Adrenal gland (tissue), 12 donors: Measurements from ENCODE around the gene PERCC1. TPM values are rescaled to one million over a fixed set of nuclear protein-coding genes. Genes with fewer than 3 reads are reported as not detected.

Source experiments
- DNase-seq, 7 donors: peaks; one replicate each; pipeline ENCODE4 v3.0.0-alpha.2; 2019 to 2020
- H3K27ac ChIP-seq, 5 donors: fragments of 200-600 bp; sonication (generic) in 4 of 5; 1 replicate in 3 of 5; 2 replicates in 2 of 5; pipeline versions ENCODE4 v1.5.1 to v1.8.0; 2016 to 2020; ENCODE audit warnings: mild to moderate bottlenecking in 1 of 5
- H3K27me3 ChIP-seq: fragments of 200-600 bp; 2 replicates; pipeline ENCODE4 v1.8.0; 2021
- H3K36me3 ChIP-seq, 2 donors: fragments of 200-600 bp; replicated peaks in 1 of 2; 1 replicate in 1 of 2; 2 replicates in 1 of 2; pipeline versions ENCODE4 v1.5.1 to v1.8.0; 2018 to 2022
- H3K4me1 ChIP-seq, 2 donors: fragments of 200-600 bp; replicated peaks in 1 of 2; 1 replicate in 1 of 2; 2 replicates in 1 of 2; pipeline versions ENCODE4 v1.5.1 to v1.8.0; 2018 to 2021
- H3K4me3 ChIP-seq, 4 donors: fragments of 200-600 bp; sonication (generic) in 3 of 4; one replicate each; pipeline ENCODE4 v1.5.1; 2016 to 2018
- H3K9me3 ChIP-seq, 3 donors: fragments of 200-600 bp; sonication (generic) in 1 of 3; replicated peaks in 1 of 3; 1 replicate in 2 of 3; 2 replicates in 1 of 3; pipeline versions ENCODE4 v1.5.1 to v1.8.0; 2016 to 2021
- CTCF ChIP-seq, 6 experiments: fragments of 450-650 bp in 4 of 6; fragments of 200-600 bp in 2 of 6; sonication (generic) in 1 of 6; IDR thresholded peaks; 1 replicate in 5 of 6; 2 replicates in 1 of 6; pipeline versions ENCODE4 v1.5.1 to v1.8.0; 2016 to 2021; ENCODE audit warnings: antibody characterized with exemption in 6 of 6, mild to moderate bottlenecking in 2 of 6, moderate library complexity in 1 of 6
- POLR2A ChIP-seq, 2 donors: fragments of 450-650 bp; IDR thresholded peaks; one replicate each; pipeline ENCODE4 v1.6.1; 2017; ENCODE audit warnings: antibody characterized with exemption in 2 of 2, mild to moderate bottlenecking in 2 of 2, moderate library complexity in 1 of 2
- WGBS, 4 donors: extraction: QIAGEN DNeasy Blood & Tissue Kit in 2 of 4; methylation state at CpG; one replicate each; pipeline versions ENCODE4 v1.1.5 to v1.1.7; 2013 to 2017; 5-methylcytosine and 5-hydroxymethylcytosine counted together
- intact Hi-C, 2 donors: fragments of 100-400 bp; cut with DNase I; formaldehyde crosslinking; loops; one replicate each; pipeline versions ENCODE4 v1.14.1 to v1.15.0; 2022 to 2023
- polyA plus RNA-seq, 3 donors: library from polyadenylated mRNA; stranded (reverse); fragments of 200-250 nt in 2 of 3; fragments of 350-450 nt in 1 of 3; fragmentation: Illumina TruSeq in 1 of 3; extraction: RNeasy Lipid Tissue Mini Kit (QIAGEN cat#74804) in 1 of 3; gene quantifications; one replicate each; pipeline ENCODE4 v1.2.3, GENCODE V29; 2013 to 2014
- total RNA-seq, 9 donors: library from RNA; depleted of rRNA in 4 of 9; stranded (reverse); fragments of >200 nt in 4 of 9; fragments of 120-200 nt in 1 of 9; fragmentation: NEBNext Ultra II Directional in 1 of 9; extraction: Animal tissue kit (Norgen Biotek cat#: 25700) in 1 of 9; gene quantifications; one replicate each; pipeline versions ENCODE4 v1.1.0 to v1.2.4, GENCODE V29; 2013 to 2023
- donor health status: healthy with polysubstance abuse.
- donor health status: Bipolar disorder and iron deficiency.
- donor health status: DM: yes; HTN: yes; CAD: no.
- donor health status: DM: no; HTN: no; CAD: no.
- donor health status: DM: no; HTN: no; CAD: no.
- donor health status: DM: yes; HTN: yes; CAD: no.

Gene PERCC1
- total and polyA plus RNA-seq, 12 donors: 0.69 TPM; not detected in 11

- 94 to 95% (median 95%) methylated on average over 8 to 21 of the region's 21 CpGs for WGBS, 4 donors
- intact Hi-C loops: no loop called here
- H3K27ac ChIP-seq: no peak overlapping the region
- no peaks in the 10 kb centered on the region for H3K27me3 ChIP-seq
- no peaks in the 10 kb centered on the region for H3K4me1 ChIP-seq
- no peaks in the 10 kb centered on the region for H3K9me3 ChIP-seq
- DNase-seq: no peak
- TF ChIP-seq CTCF (IDR thresholded peaks at IDR 0.05) (no peak), POLR2A (IDR thresholded peaks at IDR 0.05) (no peak)
- no peak overlapping the region for H3K4me3 ChIP-seq
- peaks cover 0 to 66% of the 10 kb centered on the region in 2 donors for H3K36me3 ChIP-seq
Measured at GRCh38 chr16:1393613-1394176, 37.2 kb upstream of the PERCC1 start.

GRCh38 chr16:1394367-1394951, 36.4 kb upstream of the PERCC1 start:
- WGBS, 4 donors: 91 to 95% (median 92%) methylated on average over 9 to 19 of the region's 19 CpGs
- intact Hi-C loops: no loop called here
- Histone ChIP-seq H3K27me3 (no peaks in the 10 kb centered on the region), H3K27ac (no peak overlapping the region), H3K4me1 (no peaks in the 10 kb centered on the region), H3K4me3 (no peak overlapping the region), H3K9me3 (no peaks in the 10 kb centered on the region), H3K36me3 (peaks cover 0 to 72% of the 10 kb centered on the region in 2 donors)
- TF ChIP-seq POLR2A (IDR thresholded peaks at IDR 0.05) (no peak), CTCF (IDR thresholded peaks at IDR 0.05) (no peak)
- DNase-seq: no peak

- H3K4me3 ChIP-seq: no peak overlapping the region
- DNase-seq: no peak
- no peaks in the 10 kb centered on the region for H3K27me3 ChIP-seq
- TF ChIP-seq CTCF (IDR thresholded peaks at IDR 0.05) (no peak), POLR2A (IDR thresholded peaks at IDR 0.05) (no peak)
- no peaks in the 10 kb centered on the region for H3K9me3 ChIP-seq
- H3K4me1 ChIP-seq: no peaks in the 10 kb centered on the region
- 92 to 94% (median 93%) methylated on average over 10 to 22 of the region's 22 CpGs for WGBS, 4 donors
- peaks cover 0 to 67% of the 10 kb centered on the region in 2 donors for H3K36me3 ChIP-seq
- intact Hi-C loops: no loop called here
- H3K27ac ChIP-seq: no peak overlapping the region
Measured at GRCh38 chr16:1395444-1396031, 35.3 kb upstream of the PERCC1 start.

GRCh38 chr16:1397779-1398178, 33.1 kb upstream of the PERCC1 start:
- H3K4me1 ChIP-seq: no peaks in the 10 kb centered on the region
- H3K36me3 ChIP-seq: peaks cover 0 to 66% of the 10 kb centered on the region in 2 donors
- WGBS, 4 donors: 92 to 98% (median 93%) methylated on average over 13 to 19 of the region's 21 CpGs
- H3K4me3 ChIP-seq: no peak overlapping the region
- TF ChIP-seq POLR2A (IDR thresholded peaks at IDR 0.05) (no peak), CTCF (IDR thresholded peaks at IDR 0.05) (no peak)
- no peaks in the 10 kb centered on the region for H3K9me3 ChIP-seq
- no peak for DNase-seq
- no peaks in the 10 kb centered on the region for H3K27me3 ChIP-seq
- no peak overlapping the region for H3K27ac ChIP-seq
- intact Hi-C loops: no loop called here
